GM12878 (cell line): Measurements from ENCODE around the gene METAP2. TPM values are rescaled to one million over a fixed set of nuclear protein-coding genes. Genes with fewer than 3 reads are reported as not detected.

Experiments
- ATAC-seq: fragments of 200-7000 bp; cut with Tn5 transposase; 3 replicates; pipeline ENCODE4 v1.9.1; 2020; ENCODE audit warnings: mild to moderate bottlenecking, moderate library complexity
- BruUV-seq: library from RNA; stranded (reverse); fragments of 400-500 nt; replicated peaks from 2 replicates; lab custom pipeline; 2021; lab: Mats Ljungman, UMichigan
- CTCF ChIA-PET: fragments of 300-600 bp; sonication (Branson Sonifier 250); formaldehyde crosslinking; extraction: SDS; loops from one replicate; lab custom pipeline; 2021; ENCODE audit warnings: inconsistent platforms; lab: Yijun Ruan, JAX
- POLR2A ChIA-PET: fragments of 350-600 bp; formaldehyde crosslinking; extraction: SDS; loops from one replicate; lab custom pipeline; 2021; ENCODE audit warnings: inconsistent platforms; lab: Charles Lee
- RAD21 ChIA-PET: fragments of 300-600 bp; sonication (Branson Sonifier 250); formaldehyde crosslinking; loops from one replicate; lab custom pipeline; 2023; ENCODE audit warnings: antibody characterized with exemption; ENCODE audit not compliant: unreplicated experiment; lab: Charles Lee
- SMC1A ChIA-PET: fragments of 300-600 bp; sonication (Branson Sonifier 250); formaldehyde crosslinking; loops from one replicate; lab custom pipeline; 2023; ENCODE audit not compliant: unreplicated experiment, uncharacterized antibody; lab: Charles Lee
- DNase-seq: peaks from one replicate; pipeline ENCODE4 v3.0.0-alpha.2; 2011; ENCODE audit warnings: low read depth, low spot score
- FAIRE-seq: peaks from 3 replicates; lab custom pipeline; 2011; peaks lifted over from hg19 to GRCh38; lab: Jason Lieb, UNC
- H2AFZ ChIP-seq: 2 replicates; pipeline ENCODE4 v1.6.0; 2011; ENCODE audit warnings: low read depth, low read length, control low read depth; ENCODE audit not compliant: control insufficient read depth
- H3K27ac ChIP-seq: 2 replicates; pipeline ENCODE4 v1.5.1; 2011; ENCODE audit warnings: control low read depth; ENCODE audit not compliant: control insufficient read depth, insufficient read depth
- H3K27me3 ChIP-seq, 2 experiments: replicated peaks in 1 of 2; 2 replicates each; pipeline versions ENCODE4 v1.6.0 to v1.6.1; 2011; ENCODE audit warnings: low read length in 1 of 2; ENCODE audit not compliant: control insufficient read depth in 2 of 2, insufficient read depth in 2 of 2
- H3K36me3 ChIP-seq, 2 experiments: 2 replicates each; pipeline ENCODE4 v1.5.1; 2011; ENCODE audit warnings: low read length in 1 of 2; ENCODE audit not compliant: control insufficient read depth in 2 of 2, insufficient read depth in 2 of 2
- H3K4me1 ChIP-seq: 2 replicates; pipeline ENCODE4 v1.6.1; 2011; ENCODE audit warnings: mild to moderate bottlenecking, low read length, moderate library complexity, mixed read lengths; ENCODE audit not compliant: control insufficient read depth, insufficient read depth
- H3K4me2 ChIP-seq: 2 replicates; pipeline ENCODE4 v1.6.0; 2011; ENCODE audit warnings: control low read depth; ENCODE audit not compliant: control insufficient read depth, insufficient read depth
- H3K4me3 ChIP-seq: fragments of 200-600 bp; sonication (generic); 2 replicates; pipeline ENCODE4 v1.5.1; 2016
- H3K79me2 ChIP-seq: 2 replicates; pipeline ENCODE4 v1.6.0; 2011; ENCODE audit warnings: low read length; ENCODE audit not compliant: control insufficient read depth, insufficient read depth
- H3K9ac ChIP-seq: 2 replicates; pipeline ENCODE4 v1.8.0; 2011; ENCODE audit warnings: low read length, control low read depth, mixed read lengths; ENCODE audit not compliant: control insufficient read depth, insufficient read depth
- H3K9me3 ChIP-seq: replicated peaks from 3 replicates; pipeline ENCODE4 v1.5.1; 2011; ENCODE audit warnings: mild to moderate bottlenecking, low read length; ENCODE audit not compliant: control insufficient read depth, insufficient read depth
- H4K20me1 ChIP-seq: 2 replicates; pipeline ENCODE4 v1.6.0; 2011; ENCODE audit not compliant: control insufficient read depth, insufficient read depth
- BHLHE40 ChIP-seq, 2 experiments: fragments of 450-650 bp in 1 of 2; IDR thresholded peaks; 2 replicates each; pipeline ENCODE4 v1.6.1; 2011 to 2017; ENCODE audit warnings: low read depth in 2 of 2, borderline replicate concordance in 1 of 2, improper control_type of control experiment in 1 of 2, low read length in 1 of 2, mild to moderate bottlenecking in 1 of 2
- CREB1 ChIP-seq: IDR thresholded peaks from 2 replicates; pipeline ENCODE4 v1.6.1; 2012; ENCODE audit warnings: low read depth, mild to moderate bottlenecking, inconsistent platforms
- EP300 ChIP-seq, 2 experiments: fragments of 150-350 bp in 1 of 2; IDR thresholded peaks; 2 replicates each; pipeline ENCODE4 v1.6.1; 2011 to 2012; ENCODE audit warnings: low read depth in 2 of 2, low read length in 2 of 2, borderline replicate concordance in 1 of 2, improper control_type of control experiment in 1 of 2, inconsistent platforms in 1 of 2; ENCODE audit not compliant: control insufficient read depth in 1 of 2
- FOXM1 ChIP-seq: IDR thresholded peaks from 2 replicates; pipeline ENCODE4 v1.6.1; 2012; ENCODE audit warnings: low read depth, mild to moderate bottlenecking, inconsistent platforms, low read length, moderate library complexity
- IKZF2 ChIP-seq, 2 experiments: fragments of 450-650 bp; IDR thresholded peaks; 2 replicates each; pipeline ENCODE4 v1.6.1; 2017; ENCODE audit warnings: mild to moderate bottlenecking in 2 of 2, moderate library complexity in 2 of 2
- KAT2A ChIP-seq: conservative IDR thresholded peaks from 2 replicates; pipeline ENCODE4 v1.6.1; 2011; ENCODE audit warnings: low read depth, low read length; ENCODE audit not compliant: control insufficient read depth
- NRF1 ChIP-seq: conservative IDR thresholded peaks from 2 replicates; pipeline ENCODE4 v1.6.1; 2011; ENCODE audit warnings: mild to moderate bottlenecking, low read depth, low read length, improper control_type of control experiment
- POLR2A ChIP-seq: IDR thresholded peaks from 2 replicates; pipeline ENCODE4 v1.6.1; 2011; ENCODE audit warnings: low read depth, mild to moderate bottlenecking, low read length
- SMARCA5 ChIP-seq: fragments of 450-650 bp; IDR thresholded peaks from 2 replicates; pipeline ENCODE4 v1.6.1; 2017; ENCODE audit warnings: mild to moderate bottlenecking
- SPI1 ChIP-seq: IDR thresholded peaks from 2 replicates; pipeline ENCODE4 v1.6.1; 2011; ENCODE audit warnings: low read depth, mild to moderate bottlenecking, low read length, moderate library complexity, borderline replicate concordance; ENCODE audit not compliant: insufficient read depth
- STAT3 ChIP-seq: IDR thresholded peaks from 2 replicates; pipeline ENCODE4 v1.6.1; 2011; ENCODE audit warnings: low read depth, low read length, improper control_type of control experiment
- TCF12 ChIP-seq: IDR thresholded peaks from 2 replicates; pipeline ENCODE4 v1.6.1; 2011; ENCODE audit warnings: low read depth, mild to moderate bottlenecking, low read length
- WGBS: methylation state at CpG from one replicate; pipeline ENCODE4 v1.1.6; 2016; ENCODE audit warnings: low lambda C conversion rate; ENCODE audit not compliant: insufficient replicate concordance, insufficient coverage; ENCODE audit errors: missing lambda C conversion rate; 5-methylcytosine and 5-hydroxymethylcytosine counted together
- in situ Hi-C: fragments of 300-500 bp; cut with MboI; formaldehyde crosslinking; loops from 9 replicates; pipeline ENCODE4 v1.14.3; 2018; ENCODE audit warnings: mixed read lengths
- intact Hi-C: fragments of 100-400 bp; cut with micrococcal nuclease; formaldehyde crosslinking; loops from one replicate; pipeline ENCODE4 v1.14.2; 2022; ENCODE audit not compliant: unreplicated experiment
- polyA plus RNA-seq, 11 experiments: library from polyadenylated mRNA; depleted of rRNA in 4 of 11; unstranded in 6 of 11; stranded (reverse) in 5 of 11; fragments of >200 nt; fragmentation: Nextera tagmentation in 4 of 11; fragmentation: Illumina TruSeq in 1 of 11; extraction: Ambion mirVana in 4 of 11; extraction: Trizol in 1 of 11; gene quantifications; 1 replicate in 1 of 11; 2 replicates in 10 of 11; pipeline versions ENCODE4 v1.2.1 to v1.2.3, GENCODE V29; 2011 to 2016; ENCODE audit warnings: inconsistent platforms in 2 of 11, missing spikeins in 2 of 11, low read depth in 1 of 11
- total RNA-seq, 4 experiments: library from RNA; depleted of rRNA in 3 of 4; stranded (reverse); fragments of >200 nt in 3 of 4; fragmentation: Illumina TruSeq in 1 of 4; extraction: Trizol in 1 of 4; gene quantifications; 2 replicates each; pipeline versions ENCODE4 v1.2.1 to v1.2.3, GENCODE V29; 2013 to 2021
- TF ChIP-seq, protein P1 (sequence below): fragments of 450-650 bp; IDR thresholded peaks from 2 replicates; pipeline ENCODE4 v1.6.1; 2017; ENCODE audit warnings: mild to moderate bottlenecking, moderate library complexity

Gene METAP2
- total and polyA plus RNA-seq, 10 of the 15 experiments (the other 5 are each of a cell fraction or from before 2014, with no cell fraction given) = 50.7 to 132 (median 73.9) TPM

DNA sequence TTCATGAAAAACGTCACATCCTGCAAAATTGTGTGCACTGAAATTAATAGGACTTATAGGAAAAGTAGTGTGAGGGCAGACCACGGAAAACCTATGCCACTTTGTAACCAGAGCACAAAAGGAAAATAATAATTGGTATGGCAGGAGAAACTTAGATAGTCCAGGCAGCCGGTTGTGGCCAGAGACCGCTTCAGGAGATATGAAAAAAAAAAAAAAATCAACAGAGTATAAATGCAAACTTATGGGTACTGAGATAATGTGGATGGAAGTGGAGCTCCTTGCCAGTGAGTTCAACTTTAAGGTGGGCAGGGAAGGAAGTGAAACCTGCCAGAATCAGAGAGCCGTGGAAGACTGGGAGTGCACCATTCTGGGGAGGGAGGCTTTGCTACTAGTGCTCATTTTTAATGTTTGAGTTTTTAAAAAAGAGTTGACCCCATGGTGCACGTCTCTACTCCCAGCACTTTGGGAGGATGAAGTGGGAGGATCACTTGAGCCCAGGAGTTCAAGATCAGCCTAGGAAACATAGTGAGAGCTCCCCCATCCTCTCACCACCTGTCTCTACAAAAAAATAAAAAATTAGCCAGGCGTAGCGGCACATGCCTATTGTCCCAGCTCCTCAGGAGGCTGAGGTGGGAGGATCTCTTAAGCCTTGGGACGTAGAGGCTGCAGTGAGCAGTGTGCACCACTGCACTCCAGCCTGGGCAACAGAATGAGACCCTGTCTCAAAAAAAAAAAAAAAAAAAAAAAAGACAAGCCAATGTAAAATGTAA lies 34.3 kb upstream of the METAP2 start:
- no peaks in the 10 kb centered on the region for H3K79me2 ChIP-seq
- no peaks in the 10 kb centered on the region for H3K27me3 ChIP-seq
- no peaks in the 10 kb centered on the region for H3K36me3 ChIP-seq
- in situ Hi-C loops (no loop called here), intact Hi-C loops (no loop called here)
- no peak overlapping the region for H3K27ac ChIP-seq
- RAD21 ChIA-PET = interaction anchor here (0.7 kb wide), 2 partner anchors 23 to 466 kb away, joined by 3 read pairs; no protein-coding TSS in a partner anchor
- no peaks in the 10 kb centered on the region for H3K9me3 ChIP-seq
- peak; percentile 66 for ATAC-seq
- no peaks in the 10 kb centered on the region for H4K20me1 ChIP-seq
- no TSS peak for BruUV-seq
- H3K4me3 ChIP-seq = no peak overlapping the region
- POLR2A ChIA-PET = interaction anchor here (0.6 to 0.7 kb wide), 2 partner anchors 34 to 426 kb away, joined by 4 read pairs; partner anchors contain the start of gene METAP2
- SMC1A ChIA-PET = no interaction called here
- 28% methylated on average over 9 of the region's 9 CpGs for whole genome bisulfite sequencing
- TF ChIP-seq BHLHE40 (IDR thresholded peaks at IDR 0.05; ENCODE audit: borderline replicate concordance in 1 of 2, low read depth in 2 of 2, low read length in 1 of 2) = peak; percentile 6 to 58; a peak in 1 of 4 replicates
- TF ChIP-seq STAT3 = no peak
- peak in 1 of 2 experiments; percentile 12; a peak in 1 of 4 replicates for TF ChIP-seq IKZF2 (IDR thresholded peaks at IDR 0.05)
- peak; percentile 83 for TF ChIP-seq SPI1
- no peak overlapping the region for H2AFZ ChIP-seq
- FAIRE-seq = no peak
- H3K4me1 ChIP-seq = 0 out of 2 replicates have a peak, but pooled peaks cover 3% of the 10 kb centered on the region
- H3K4me2 ChIP-seq = no peak overlapping the region
- CTCF ChIA-PET = no interaction called here
- no peak for DNase-seq
- no peak overlapping the region for H3K9ac ChIP-seq

DNA sequence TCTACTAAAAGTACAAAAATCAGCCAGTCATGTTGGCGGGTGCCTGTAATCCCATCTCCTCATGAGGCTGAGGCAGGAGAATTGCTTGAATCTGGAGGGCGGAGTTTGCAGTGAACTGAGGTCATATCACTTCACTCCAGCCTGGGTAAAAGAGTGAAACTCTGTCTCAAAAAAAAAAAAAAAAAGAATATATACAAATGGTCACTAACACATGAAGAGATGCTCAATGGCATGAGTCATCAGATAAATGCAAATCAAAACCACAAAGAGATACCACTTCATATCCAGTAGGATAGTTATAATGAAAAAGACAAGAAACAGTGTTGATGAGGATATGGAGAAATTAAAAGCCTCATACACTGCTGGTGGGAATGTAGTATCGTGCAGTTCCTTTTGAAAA lies 33.6 kb upstream of the METAP2 start:
- Histone ChIP-seq H3K27ac (no peak overlapping the region), H3K9me3 (no peaks in the 10 kb centered on the region; the same call in 2 of the 3 replicates), H3K9ac (no peak overlapping the region), H3K4me2 (no peak overlapping the region), H4K20me1 (no peaks in the 10 kb centered on the region), H3K36me3 (no peaks in the 10 kb centered on the region), H3K27me3 (no peaks in the 10 kb centered on the region), H3K4me3 (no peak overlapping the region), H3K4me1 (0 out of 2 replicates have a peak, but pooled peaks cover 3% of the 10 kb centered on the region), H2AFZ (no peak overlapping the region), H3K79me2 (no peaks in the 10 kb centered on the region)
- intact Hi-C loops = no loop called here
- ChIA-PET CTCF (no interaction called here), SMC1A (no interaction called here), POLR2A (no interaction called here), RAD21 (no interaction called here)
- DNase-seq = no peak
- BruUV-seq = no TSS peak
- ATAC-seq = no peak
- TF ChIP-seq CREB1 (no peak), KAT2A (no peak), TCF12 (no peak), FOXM1 (no peak), EP300 (IDR thresholded peaks at IDR 0.05; ENCODE audit: borderline replicate concordance in 1 of 2, control insufficient read depth in 1 of 2, low read depth in 2 of 2, low read length in 2 of 2) (no peak), POLR2A (no peak), SMARCA5 (no peak), NRF1 (no peak), BHLHE40 (IDR thresholded peaks at IDR 0.05; ENCODE audit: borderline replicate concordance in 1 of 2, low read depth in 2 of 2, low read length in 1 of 2) (no peak)
- TF ChIP-seq, protein P1, sequence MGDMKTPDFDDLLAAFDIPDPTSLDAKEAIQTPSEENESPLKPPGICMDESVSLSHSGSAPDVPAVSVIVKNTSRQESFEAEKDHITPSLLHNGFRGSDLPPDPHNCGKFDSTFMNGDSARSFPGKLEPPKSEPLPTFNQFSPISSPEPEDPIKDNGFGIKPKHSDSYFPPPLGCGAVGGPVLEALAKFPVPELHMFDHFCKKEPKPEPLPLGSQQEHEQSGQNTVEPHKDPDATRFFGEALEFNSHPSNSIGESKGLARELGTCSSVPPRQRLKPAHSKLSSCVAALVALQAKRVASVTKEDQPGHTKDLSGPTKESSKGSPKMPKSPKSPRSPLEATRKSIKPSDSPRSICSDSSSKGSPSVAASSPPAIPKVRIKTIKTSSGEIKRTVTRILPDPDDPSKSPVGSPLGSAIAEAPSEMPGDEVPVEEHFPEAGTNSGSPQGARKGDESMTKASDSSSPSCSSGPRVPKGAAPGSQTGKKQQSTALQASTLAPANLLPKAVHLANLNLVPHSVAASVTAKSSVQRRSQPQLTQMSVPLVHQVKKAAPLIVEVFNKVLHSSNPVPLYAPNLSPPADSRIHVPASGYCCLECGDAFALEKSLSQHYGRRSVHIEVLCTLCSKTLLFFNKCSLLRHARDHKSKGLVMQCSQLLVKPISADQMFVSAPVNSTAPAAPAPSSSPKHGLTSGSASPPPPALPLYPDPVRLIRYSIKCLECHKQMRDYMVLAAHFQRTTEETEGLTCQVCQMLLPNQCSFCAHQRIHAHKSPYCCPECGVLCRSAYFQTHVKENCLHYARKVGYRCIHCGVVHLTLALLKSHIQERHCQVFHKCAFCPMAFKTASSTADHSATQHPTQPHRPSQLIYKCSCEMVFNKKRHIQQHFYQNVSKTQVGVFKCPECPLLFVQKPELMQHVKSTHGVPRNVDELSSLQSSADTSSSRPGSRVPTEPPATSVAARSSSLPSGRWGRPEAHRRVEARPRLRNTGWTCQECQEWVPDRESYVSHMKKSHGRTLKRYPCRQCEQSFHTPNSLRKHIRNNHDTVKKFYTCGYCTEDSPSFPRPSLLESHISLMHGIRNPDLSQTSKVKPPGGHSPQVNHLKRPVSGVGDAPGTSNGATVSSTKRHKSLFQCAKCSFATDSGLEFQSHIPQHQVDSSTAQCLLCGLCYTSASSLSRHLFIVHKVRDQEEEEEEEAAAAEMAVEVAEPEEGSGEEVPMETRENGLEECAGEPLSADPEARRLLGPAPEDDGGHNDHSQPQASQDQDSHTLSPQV = no peak
- no peak for FAIRE-seq
- in situ Hi-C loops = no loop called here
- 66% methylated on average over 3 of the region's 3 CpGs for WGBS
